PC-9 (cell line): Measurements from ENCODE around the gene B4GALNT3. TPM values are rescaled to one million over a fixed set of nuclear protein-coding genes. Genes with fewer than 3 reads are reported as not detected.

Experiments
- BruUV-seq: library from RNA; stranded (reverse); fragments of 400-500 nt; replicated peaks from 2 replicates; lab custom pipeline; 2021; lab: Mats Ljungman, UMichigan
- CTCF ChIA-PET: fragments of 300-600 bp; sonication (Branson Sonifier 250); formaldehyde crosslinking; loops from one replicate; lab custom pipeline; 2022; ENCODE audit warnings: antibody characterized with exemption; lab: Charles Lee
- POLR2A ChIA-PET: fragments of 300-600 bp; sonication (Branson Sonifier 250); formaldehyde crosslinking; loops from one replicate; lab custom pipeline; 2022; ENCODE audit warnings: antibody characterized with exemption; ENCODE audit not compliant: unreplicated experiment; lab: Charles Lee
- DNase-seq, 2 experiments: peaks; one replicate each; pipeline versions ENCODE4 v3.0.0 to v3.0.0-alpha.2; 2015 to 2022; ENCODE audit warnings: mixed read lengths in 1 of 2
- H2AFZ ChIP-seq: fragments of 200-600 bp; sonication (generic); 2 replicates; pipeline ENCODE4 v1.8.1; 2017; ENCODE audit warnings: antibody characterized with exemption
- H3F3A ChIP-seq: fragments of 200-600 bp; sonication (generic); 2 replicates; pipeline ENCODE4 v1.8.1; 2017; ENCODE audit warnings: antibody characterized with exemption, mild to moderate bottlenecking, low read depth; ENCODE audit not compliant: insufficient read depth
- H3K27ac ChIP-seq: fragments of 200-600 bp; sonication (generic); 2 replicates; pipeline ENCODE4 v1.6.1; 2016; ENCODE audit warnings: mixed run types
- H3K27me3 ChIP-seq: fragments of 200-600 bp; sonication (generic); 2 replicates; pipeline ENCODE4 v1.6.1; 2016; ENCODE audit warnings: low read depth, mixed run types; ENCODE audit not compliant: insufficient read depth
- H3K36me3 ChIP-seq: fragments of 200-600 bp; sonication (generic); 2 replicates; pipeline ENCODE4 v1.6.1; 2016; ENCODE audit warnings: low read depth, mixed run types
- H3K4me1 ChIP-seq: fragments of 200-600 bp; sonication (generic); replicated peaks from 2 replicates; pipeline ENCODE4 v1.6.1; 2016; ENCODE audit warnings: mixed run types; ENCODE audit not compliant: insufficient read depth
- H3K4me2 ChIP-seq: fragments of 200-600 bp; sonication (generic); 2 replicates; pipeline ENCODE4 v1.6.1; 2017; ENCODE audit warnings: mixed run types
- H3K4me3 ChIP-seq: fragments of 200-600 bp; sonication (generic); 2 replicates; pipeline ENCODE4 v1.6.1; 2016; ENCODE audit warnings: mixed run types
- H3K79me2 ChIP-seq: fragments of 200-600 bp; sonication (generic); 2 replicates; pipeline ENCODE4 v1.6.1; 2017; ENCODE audit warnings: low read depth, mixed run types
- H3K9me2 ChIP-seq: fragments of 200-600 bp; sonication (generic); 2 replicates; pipeline ENCODE4 v1.8.1; 2017; ENCODE audit warnings: mild to moderate bottlenecking; ENCODE audit not compliant: insufficient read depth
- H3K9me3 ChIP-seq: fragments of 200-600 bp; sonication (generic); 2 replicates; pipeline ENCODE4 v1.8.1; 2016; ENCODE audit warnings: low read depth; ENCODE audit not compliant: insufficient read depth
- H4K20me1 ChIP-seq: fragments of 200-600 bp; sonication (generic); 2 replicates; pipeline ENCODE4 v1.8.1; 2017; ENCODE audit not compliant: insufficient read depth
- CTCF ChIP-seq: fragments of 200-600 bp; sonication (generic); conservative IDR thresholded peaks from 2 replicates; pipeline ENCODE4 v1.6.1; 2017; ENCODE audit warnings: mixed run types, antibody characterized with exemption, mild to moderate bottlenecking, moderate library complexity
- EZH2 ChIP-seq: fragments of 200-600 bp; sonication (generic); IDR thresholded peaks from 2 replicates; pipeline ENCODE4 v1.8.0; 2017; ENCODE audit warnings: antibody characterized with exemption, low read depth
- intact Hi-C: fragments of 100-400 bp; cut with micrococcal nuclease; formaldehyde crosslinking; loops from one replicate; pipeline ENCODE4 v1.10.0; 2022; ENCODE audit not compliant: unreplicated experiment
- total RNA-seq: library from RNA; stranded (reverse); gene quantifications from 2 replicates; pipeline ENCODE4 v1.2.3, GENCODE V29; 2021

The B4GALNT3 gene
- total RNA-seq, 1 experiment from 2014 or later, result 8.0 TPM

- no peaks in the 10 kb centered on the region for H3K9me3 ChIP-seq
- H2AFZ ChIP-seq, result no peak overlapping the region
- H4K20me1 ChIP-seq, result no peaks in the 10 kb centered on the region
- no peak for DNase-seq
- intact Hi-C loops, result no loop called here
- no peak overlapping the region for H3K4me2 ChIP-seq
- ChIA-PET CTCF (no interaction called here), POLR2A (no interaction called here)
- no peaks in the 10 kb centered on the region for H3K79me2 ChIP-seq
- peaks cover 16% of the 10 kb centered on the region for H3F3A ChIP-seq
- H3K9me2 ChIP-seq, result no peaks in the 10 kb centered on the region
- no TSS peak for BruUV-seq
- H3K27ac ChIP-seq, result no peak overlapping the region
- TF ChIP-seq CTCF (no peak), EZH2 (no peak)
- H3K27me3 ChIP-seq, result no peaks in the 10 kb centered on the region
- peaks cover 35% of the 10 kb centered on the region for H3K4me1 ChIP-seq
- no peaks in the 10 kb centered on the region for H3K36me3 ChIP-seq
- no peak overlapping the region for H3K4me3 ChIP-seq
Observed at GRCh38 chr12:611721-612120, 152.0 kb downstream of the B4GALNT3 start.

- POLR2A ChIA-PET, result interaction anchor here (0.7 kb wide), 1 partner anchor 18 kb away, joined by 3 read pairs; no protein-coding TSS in a partner anchor
- CTCF ChIA-PET, result no interaction called here
- no peak for DNase-seq
- TF ChIP-seq EZH2, result no peak
- Histone ChIP-seq H3K4me2 (no peak overlapping the region), H3K9me2 (no peaks in the 10 kb centered on the region), H2AFZ (no peak overlapping the region), H4K20me1 (no peaks in the 10 kb centered on the region), H3K27ac (no peak overlapping the region), H3K4me3 (no peak overlapping the region), H3F3A (peaks cover 10% of the 10 kb centered on the region; the same call in 1 of the 2 replicates), H3K9me3 (no peaks in the 10 kb centered on the region), H3K27me3 (no peaks in the 10 kb centered on the region), H3K4me1 (peaks cover 32% of the 10 kb centered on the region), H3K36me3 (no peaks in the 10 kb centered on the region), H3K79me2 (no peaks in the 10 kb centered on the region)
- BruUV-seq, result no TSS peak
- intact Hi-C loops, result no loop called here
Observed at GRCh38 chr12:612293-612692, 152.6 kb downstream of the B4GALNT3 start.

- H3K79me2 ChIP-seq, result no peaks in the 10 kb centered on the region
- H3K9me3 ChIP-seq, result no peaks in the 10 kb centered on the region
- H3K27me3 ChIP-seq, result no peaks in the 10 kb centered on the region
- no peak overlapping the region for H3K4me3 ChIP-seq
- BruUV-seq, result no TSS peak
- H3F3A ChIP-seq, result peaks cover 6% of the 10 kb centered on the region; the same call in 1 of the 2 replicates
- H3K27ac ChIP-seq, result no peak overlapping the region
- H2AFZ ChIP-seq, result no peak overlapping the region
- peaks cover 32% of the 10 kb centered on the region for H3K4me1 ChIP-seq
- no peak for TF ChIP-seq EZH2
- TF ChIP-seq CTCF, result no peak
- DNase-seq, result no peak
- CTCF ChIA-PET, result no interaction called here
- no peaks in the 10 kb centered on the region for H3K36me3 ChIP-seq
- POLR2A ChIA-PET, result interaction anchor here (0.7 kb wide), 1 partner anchor 17 kb away, joined by 3 read pairs; no protein-coding TSS in a partner anchor
- intact Hi-C loops, result no loop called here
- H3K4me2 ChIP-seq, result no peak overlapping the region
- H3K9me2 ChIP-seq, result no peaks in the 10 kb centered on the region
- no peaks in the 10 kb centered on the region for H4K20me1 ChIP-seq
Observed at GRCh38 chr12:612886-613285, 153.1 kb downstream of the B4GALNT3 start.

Other genes starting within 250 kb of the B4GALNT3 start
- not detected in 2 replicates for gene SLC6A12, start 245.8 kb upstream of the B4GALNT3 start, total RNA-seq
- gene SLC6A13, start 197.1 kb upstream of the B4GALNT3 start, total RNA-seq, result not detected in 2 replicates
- 61.0 and 68.0 TPM in 2 replicates for gene KDM5A, start 70.6 kb upstream of the B4GALNT3 start, total RNA-seq
- gene CCDC77, start 58.3 kb upstream of the B4GALNT3 start, total RNA-seq, result 20.4 and 20.9 TPM in 2 replicates
- gene NINJ2, start 203.5 kb downstream of the B4GALNT3 start, total RNA-seq, result 18.5 and 19.3 TPM in 2 replicates